Measurements from ENCODE around the gene CAPN3. TPM values are rescaled to one million over a fixed set of nuclear protein-coding genes. Genes with fewer than 3 reads are reported as not detected.
"Not testable (repeated sequence)": the region's sequence is repeated elsewhere in the genome, so short reads cannot be mapped to it uniquely, and the experiment has no call there.

CAPN3 gene
- total RNA-seq, 1 experiment from 2014 or later: 0.54 TPM

DNA sequence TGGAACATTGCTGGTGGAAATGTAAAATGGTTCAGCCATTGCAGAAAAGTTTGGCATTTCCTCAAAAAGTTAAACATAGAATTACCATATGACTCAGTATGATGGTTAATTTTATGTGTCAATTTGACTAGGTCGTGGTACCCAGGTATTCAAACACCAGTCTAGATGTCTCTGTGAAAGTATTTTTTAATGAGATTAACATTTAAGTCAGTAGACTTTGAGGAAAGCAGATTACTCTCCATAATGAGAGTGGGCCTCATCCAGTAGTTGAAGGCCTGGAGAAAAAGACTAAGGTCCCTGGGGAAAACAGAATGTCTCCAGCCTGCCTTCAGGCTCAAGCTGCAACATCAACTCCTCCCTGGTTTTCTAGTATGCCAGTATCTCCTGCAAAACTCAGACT, 43.8 kb upstream of the CAPN3 start:
- Histone ChIP-seq H3K4me1 (ENCODE audit: insufficient read depth, low read length, poor library complexity, severe bottlenecking) (peaks cover 6% of the 10 kb centered on the region), H3K9me3 (ENCODE audit: low read depth, low read length, poor library complexity, severe bottlenecking) (no peaks in the 10 kb centered on the region), H3K36me3 (ENCODE audit: insufficient read depth, low read length, poor library complexity, severe bottlenecking) (no peaks in the 10 kb centered on the region), H3K4me3 (ENCODE audit: low read depth, low read length, poor library complexity, severe bottlenecking) (no peak overlapping the region), H3K27me3 (replicated peaks; ENCODE audit: insufficient read depth, low read depth, low read length, poor library complexity) (no peaks in the 10 kb centered on the region), H3K27ac (ENCODE audit: low read depth, low read length, poor library complexity, severe bottlenecking) (no peak overlapping the region)
- DNase-seq (ENCODE audit: low spot score): peak; percentile 75
- TF ChIP-seq, protein P1, sequence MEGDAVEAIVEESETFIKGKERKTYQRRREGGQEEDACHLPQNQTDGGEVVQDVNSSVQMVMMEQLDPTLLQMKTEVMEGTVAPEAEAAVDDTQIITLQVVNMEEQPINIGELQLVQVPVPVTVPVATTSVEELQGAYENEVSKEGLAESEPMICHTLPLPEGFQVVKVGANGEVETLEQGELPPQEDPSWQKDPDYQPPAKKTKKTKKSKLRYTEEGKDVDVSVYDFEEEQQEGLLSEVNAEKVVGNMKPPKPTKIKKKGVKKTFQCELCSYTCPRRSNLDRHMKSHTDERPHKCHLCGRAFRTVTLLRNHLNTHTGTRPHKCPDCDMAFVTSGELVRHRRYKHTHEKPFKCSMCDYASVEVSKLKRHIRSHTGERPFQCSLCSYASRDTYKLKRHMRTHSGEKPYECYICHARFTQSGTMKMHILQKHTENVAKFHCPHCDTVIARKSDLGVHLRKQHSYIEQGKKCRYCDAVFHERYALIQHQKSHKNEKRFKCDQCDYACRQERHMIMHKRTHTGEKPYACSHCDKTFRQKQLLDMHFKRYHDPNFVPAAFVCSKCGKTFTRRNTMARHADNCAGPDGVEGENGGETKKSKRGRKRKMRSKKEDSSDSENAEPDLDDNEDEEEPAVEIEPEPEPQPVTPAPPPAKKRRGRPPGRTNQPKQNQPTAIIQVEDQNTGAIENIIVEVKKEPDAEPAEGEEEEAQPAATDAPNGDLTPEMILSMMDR (conservative IDR thresholded peaks at IDR 0.05; ENCODE audit: low read depth, low read length): no peak
- no peak for TF ChIP-seq EZH2 (IDR thresholded peaks at IDR 0.05; ENCODE audit: borderline replicate concordance, low read depth, low read length, poor library complexity, severe bottlenecking)
- no TSS peak for BruUV-seq (replicated peaks)
- CTCF ChIA-PET: no interaction called here
- POLR2A ChIA-PET (ENCODE audit: low non-redundant PET): no interaction called here
- intact Hi-C loops (cut with micrococcal nuclease; ENCODE audit: unreplicated experiment): loop anchor here (10.0 kb wide), 1 partner anchor 59 kb away; no protein-coding TSS in a partner anchor

DNA sequence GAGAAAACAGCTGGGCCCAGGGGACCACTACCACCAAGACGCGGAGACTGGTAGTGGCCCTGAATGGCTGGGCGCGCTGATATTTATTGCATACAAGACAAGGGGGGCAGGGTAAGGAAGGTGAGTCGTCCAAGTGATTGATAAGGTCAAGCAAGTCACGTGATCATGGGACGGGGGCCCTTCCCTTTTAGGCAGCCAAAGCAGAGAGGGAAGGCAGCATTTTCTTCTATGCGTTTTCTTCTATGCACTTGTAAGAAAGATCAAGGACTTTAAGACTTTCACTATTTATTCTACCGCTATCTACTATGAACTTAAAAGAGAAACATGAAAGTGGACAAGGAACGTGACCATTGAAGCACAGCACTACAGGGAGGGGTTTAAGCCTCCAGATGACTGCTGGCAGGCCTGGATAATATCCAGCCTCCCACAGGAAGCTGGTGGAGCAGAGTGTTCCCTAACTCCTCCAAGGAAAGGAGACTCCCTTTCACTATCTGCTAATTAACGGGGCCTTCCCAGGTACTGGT, 43.0 kb upstream of the CAPN3 start:
- H3K36me3 ChIP-seq (ENCODE audit: insufficient read depth, low read length, poor library complexity, severe bottlenecking); POLR2A ChIA-PET (ENCODE audit: low non-redundant PET); H3K9me3 ChIP-seq (ENCODE audit: low read depth, low read length, poor library complexity, severe bottlenecking); BruUV-seq (replicated peaks); CTCF ChIA-PET; H3K27me3 ChIP-seq (replicated peaks; ENCODE audit: insufficient read depth, low read depth, low read length, poor library complexity); DNase-seq (ENCODE audit: low spot score); H3K4me3 ChIP-seq (ENCODE audit: low read depth, low read length, poor library complexity, severe bottlenecking); H3K27ac ChIP-seq (ENCODE audit: low read depth, low read length, poor library complexity, severe bottlenecking); H3K4me1 ChIP-seq (ENCODE audit: insufficient read depth, low read length, poor library complexity, severe bottlenecking): not testable (repeated sequence)
- intact Hi-C loops (cut with micrococcal nuclease; ENCODE audit: unreplicated experiment): loop anchor here (10.0 kb wide), 1 partner anchor 58 kb away; no protein-coding TSS in a partner anchor

GRCh38 chr15:42319206-42319605, 40.1 kb upstream of the CAPN3 start:
- TF ChIP-seq EZH2 (IDR thresholded peaks at IDR 0.05; ENCODE audit: borderline replicate concordance, low read depth, low read length, poor library complexity, severe bottlenecking): no peak
- TF ChIP-seq, protein P1 (conservative IDR thresholded peaks at IDR 0.05; ENCODE audit: low read depth, low read length): no peak
- CTCF ChIA-PET: no interaction called here
- POLR2A ChIA-PET (ENCODE audit: low non-redundant PET): no interaction called here
- H3K36me3 ChIP-seq (ENCODE audit: insufficient read depth, low read length, poor library complexity, severe bottlenecking): no peaks in the 10 kb centered on the region
- no TSS peak for BruUV-seq (replicated peaks)
- intact Hi-C loops (cut with micrococcal nuclease; ENCODE audit: unreplicated experiment): loop anchor here (10.0 kb wide), 1 partner anchor 56 kb away; no protein-coding TSS in a partner anchor
- no peak for DNase-seq (ENCODE audit: low spot score)
- no peak overlapping the region for H3K4me3 ChIP-seq (ENCODE audit: low read depth, low read length, poor library complexity, severe bottlenecking)
- H3K4me1 ChIP-seq (ENCODE audit: insufficient read depth, low read length, poor library complexity, severe bottlenecking): peaks cover 6% of the 10 kb centered on the region
- no peaks in the 10 kb centered on the region for H3K9me3 ChIP-seq (ENCODE audit: low read depth, low read length, poor library complexity, severe bottlenecking)
- H3K27me3 ChIP-seq (replicated peaks; ENCODE audit: insufficient read depth, low read depth, low read length, poor library complexity): no peaks in the 10 kb centered on the region
- H3K27ac ChIP-seq (ENCODE audit: low read depth, low read length, poor library complexity, severe bottlenecking): no peak overlapping the region

DNA sequence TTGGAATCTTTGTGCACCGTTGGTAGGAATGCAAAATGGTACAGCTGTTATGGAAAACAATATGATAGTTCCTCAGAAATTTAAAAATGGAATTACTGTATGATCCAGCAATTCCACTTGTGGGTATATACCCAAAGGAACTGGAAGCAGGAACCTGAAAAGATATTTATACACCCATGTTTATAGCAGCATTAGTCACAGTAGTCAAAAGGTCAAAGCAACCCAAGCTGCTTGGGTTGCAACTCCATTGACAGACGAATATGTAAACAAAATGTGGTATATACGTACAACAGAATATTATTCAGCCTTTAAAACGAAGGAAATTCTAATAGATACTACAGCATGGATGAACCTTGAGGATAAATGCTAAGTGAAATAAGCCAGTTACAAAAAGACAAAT, 35.0 kb upstream of the CAPN3 start:
- no peak for DNase-seq (ENCODE audit: low spot score)
- Histone ChIP-seq H3K27me3 (replicated peaks; ENCODE audit: insufficient read depth, low read depth, low read length, poor library complexity) (no peaks in the 10 kb centered on the region), H3K4me1 (ENCODE audit: insufficient read depth, low read length, poor library complexity, severe bottlenecking) (no peaks in the 10 kb centered on the region), H3K27ac (ENCODE audit: low read depth, low read length, poor library complexity, severe bottlenecking) (no peak overlapping the region), H3K9me3 (ENCODE audit: low read depth, low read length, poor library complexity, severe bottlenecking) (no peaks in the 10 kb centered on the region), H3K4me3 (ENCODE audit: low read depth, low read length, poor library complexity, severe bottlenecking) (no peak overlapping the region), H3K36me3 (ENCODE audit: insufficient read depth, low read length, poor library complexity, severe bottlenecking) (no peaks in the 10 kb centered on the region)
- intact Hi-C loops (cut with micrococcal nuclease; ENCODE audit: unreplicated experiment): no loop called here
- POLR2A ChIA-PET (ENCODE audit: low non-redundant PET): no interaction called here
- CTCF ChIA-PET: no interaction called here
- TF ChIP-seq EZH2 (IDR thresholded peaks at IDR 0.05; ENCODE audit: borderline replicate concordance, low read depth, low read length, poor library complexity, severe bottlenecking): no peak
- TF ChIP-seq, protein P1 (conservative IDR thresholded peaks at IDR 0.05; ENCODE audit: low read depth, low read length): no peak
- BruUV-seq (replicated peaks): no TSS peak
